IPS DF 19.7 (cell line): ENCODE results near the gene SRP14.
"Not testable (repeated sequence)": the region's sequence is repeated elsewhere in the genome, so short reads cannot be mapped to it uniquely, and the experiment has no call there.

Experiments
- DNase-seq: peaks from one replicate; pipeline ENCODE4 v3.0.0-alpha.2; 2013; ENCODE audit warnings: low read depth, low spot score

Gene SRP14

GRCh38 chr15:40029979-40030893 lies 8.7 kb downstream of the SRP14 start:
- no peak for DNase-seq

- no peak for DNase-seq
Measured at GRCh38 chr15:40028853-40029252, 10.1 kb downstream of the SRP14 start.

GRCh38 chr15:40028193-40028592 lies 10.8 kb downstream of the SRP14 start:
- no peak for DNase-seq

- DNase-seq = no peak
Measured at GRCh38 chr15:40016224-40016865, 22.6 kb downstream of the SRP14 start.

- no peak for DNase-seq
Measured at GRCh38 chr15:40014390-40014789, 24.6 kb downstream of the SRP14 start.

GRCh38 chr15:40013372-40013771 lies 25.6 kb downstream of the SRP14 start:
- not testable (repeated sequence) for DNase-seq

- no peak for DNase-seq
Measured at GRCh38 chr15:40011303-40011702, 27.7 kb downstream of the SRP14 start.

GRCh38 chr15:40010686-40011085 lies 28.3 kb downstream of the SRP14 start:
- no peak for DNase-seq

- no peak for DNase-seq
Measured at GRCh38 chr15:40008061-40008765, 30.8 kb downstream of the SRP14 start.

- DNase-seq = no peak
Measured at GRCh38 chr15:40006646-40007045, 32.3 kb downstream of the SRP14 start.

GRCh38 chr15:40006003-40006402 lies 33.0 kb downstream of the SRP14 start:
- no peak for DNase-seq

- DNase-seq = no peak
Measured at GRCh38 chr15:40003116-40003916, 35.7 kb downstream of the SRP14 start.

- DNase-seq = no peak
Measured at GRCh38 chr15:40002295-40002694, 36.7 kb downstream of the SRP14 start.

- DNase-seq = no peak
Measured at GRCh38 chr15:39999538-40000200, 39.3 kb downstream of the SRP14 start.

- DNase-seq = no peak
Measured at GRCh38 chr15:39998511-39999077, 40.4 kb downstream of the SRP14 start.

- no peak for DNase-seq
Measured at GRCh38 chr15:39997639-39998038, 41.3 kb downstream of the SRP14 start.

GRCh38 chr15:39997031-39997430 lies 42.0 kb downstream of the SRP14 start:
- no peak for DNase-seq

GRCh38 chr15:39996228-39996627 lies 42.8 kb downstream of the SRP14 start:
- DNase-seq = not testable (repeated sequence)

GRCh38 chr15:39992953-39993352 lies 46.0 kb downstream of the SRP14 start:
- not testable (repeated sequence) for DNase-seq

- DNase-seq = no peak
Measured at GRCh38 chr15:39990706-39991105, 48.3 kb downstream of the SRP14 start.

- DNase-seq = no peak
Measured at GRCh38 chr15:39987821-39988220, 51.2 kb downstream of the SRP14 start.
